Trophoblast cell (in vitro differentiated cells and primary cell): ENCODE measurements around the gene DAO.

Experiments used
- DNase-seq, 2 donors: peaks; one replicate each; pipeline ENCODE4 v3.0.0-alpha.2; 2016
- H2AFZ ChIP-seq: 2 replicates; pipeline ENCODE4 v1.6.1; 2013; ENCODE audit warnings: low read length, moderate library complexity, mild to moderate bottlenecking; ENCODE audit not compliant: insufficient read depth, poor library complexity
- H2AK5ac ChIP-seq: 2 replicates; pipeline ENCODE4 v1.6.1; 2013; ENCODE audit warnings: mild to moderate bottlenecking, low read length
- H2BK120ac ChIP-seq: 2 replicates; pipeline ENCODE4 v1.6.1; 2013; ENCODE audit warnings: low read length, mild to moderate bottlenecking, moderate library complexity; ENCODE audit not compliant: insufficient read depth, poor library complexity
- H2BK12ac ChIP-seq: 2 replicates; pipeline ENCODE4 v1.6.1; 2013; ENCODE audit warnings: mild to moderate bottlenecking, low read length, moderate library complexity
- H2BK5ac ChIP-seq: 2 replicates; pipeline ENCODE4 v1.6.1; 2013; ENCODE audit warnings: low read length, low read depth, moderate library complexity, mild to moderate bottlenecking; ENCODE audit not compliant: poor library complexity
- H3K14ac ChIP-seq: 2 replicates; pipeline ENCODE4 v1.6.1; 2013; ENCODE audit warnings: mild to moderate bottlenecking, low read length
- H3K18ac ChIP-seq: 2 replicates; pipeline ENCODE4 v1.6.1; 2013; ENCODE audit warnings: mild to moderate bottlenecking, low read length
- H3K23ac ChIP-seq: 2 replicates; pipeline ENCODE4 v1.6.1; 2013; ENCODE audit warnings: low read length
- H3K27ac ChIP-seq: 2 replicates; pipeline ENCODE4 v1.5.1; 2013; ENCODE audit warnings: low read depth, mild to moderate bottlenecking, inconsistent platforms, low read length, moderate library complexity
- H3K27me3 ChIP-seq: 2 replicates; pipeline ENCODE4 v1.6.1; 2013; ENCODE audit warnings: inconsistent platforms, mild to moderate bottlenecking, low read length, moderate library complexity; ENCODE audit not compliant: insufficient read depth
- H3K36me3 ChIP-seq, 2 experiments: 1 replicate in 1 of 2; 2 replicates in 1 of 2; pipeline ENCODE4 v1.6.1; 2013; ENCODE audit warnings: low read length in 2 of 2, mild to moderate bottlenecking in 2 of 2, moderate library complexity in 1 of 2; ENCODE audit not compliant: insufficient read depth in 2 of 2, control insufficient read depth in 1 of 2
- H3K4ac ChIP-seq: 2 replicates; pipeline ENCODE4 v1.6.1; 2013; ENCODE audit warnings: low read depth, mild to moderate bottlenecking, low read length, moderate library complexity
- H3K4me1 ChIP-seq, 2 experiments: 1 replicate in 1 of 2; 2 replicates in 1 of 2; pipeline ENCODE4 v1.6.1; 2013; ENCODE audit warnings: low read length in 2 of 2, mild to moderate bottlenecking in 2 of 2, moderate library complexity in 1 of 2; ENCODE audit not compliant: insufficient read depth in 2 of 2, control insufficient read depth in 1 of 2
- H3K4me2 ChIP-seq: 2 replicates; pipeline ENCODE4 v1.6.1; 2013; ENCODE audit warnings: inconsistent platforms, mild to moderate bottlenecking, low read length, moderate library complexity
- H3K4me3 ChIP-seq: 2 replicates; pipeline ENCODE4 v1.5.1; 2013; ENCODE audit warnings: mild to moderate bottlenecking, low read depth, low read length, inconsistent platforms
- H3K79me1 ChIP-seq: one replicate; pipeline ENCODE4 v1.6.1; 2013; ENCODE audit warnings: low read length
- H3K79me2 ChIP-seq: 2 replicates; pipeline ENCODE4 v1.6.1; 2013; ENCODE audit warnings: low read length, mild to moderate bottlenecking; ENCODE audit not compliant: control insufficient read depth, insufficient read depth, poor library complexity
- H3K9ac ChIP-seq: 2 replicates; pipeline ENCODE4 v1.6.1; 2013; ENCODE audit warnings: mild to moderate bottlenecking, low read length
- H3K9me3 ChIP-seq: 2 replicates; pipeline ENCODE4 v1.6.1; 2013; ENCODE audit warnings: low read depth, mild to moderate bottlenecking, control low read depth, inconsistent platforms, low read length; ENCODE audit not compliant: insufficient read depth
- H4K12ac ChIP-seq: 2 replicates; pipeline ENCODE4 v1.6.1; 2013; ENCODE audit warnings: low read depth, mild to moderate bottlenecking, low read length, moderate library complexity
- H4K8ac ChIP-seq: 2 replicates; pipeline ENCODE4 v1.6.1; 2013; ENCODE audit warnings: low read depth, mild to moderate bottlenecking, low read length, moderate library complexity
- H4K91ac ChIP-seq: one replicate; pipeline ENCODE4 v1.6.1; 2013; ENCODE audit warnings: low read depth, mild to moderate bottlenecking, low read length, moderate library complexity
- WGBS: extraction: QIAGEN DNeasy Blood & Tissue Kit; methylation state at CpG from one replicate; pipeline ENCODE4 v1.1.7; 2013; ENCODE audit warnings: missing lambda C conversion rate; ENCODE audit not compliant: insufficient read length, insufficient coverage; ENCODE audit errors: extremely low coverage; 5-methylcytosine and 5-hydroxymethylcytosine counted together

Gene DAO

GRCh38 chr12:108860443-108860842, 19.4 kb upstream of the DAO start:
- no peak overlapping the region for H2BK5ac ChIP-seq
- no peak overlapping the region for H3K4me2 ChIP-seq
- H3K27me3 ChIP-seq = no peaks in the 10 kb centered on the region
- H4K12ac ChIP-seq = no peak overlapping the region
- H3K4me3 ChIP-seq = no peak overlapping the region
- DNase-seq = no peak
- no peak overlapping the region for H4K91ac ChIP-seq
- H3K23ac ChIP-seq = no peak overlapping the region
- no peak overlapping the region for H3K27ac ChIP-seq
- no CpG with 5 or more reads among the region's 6 CpGs for WGBS
- no peak overlapping the region for H3K18ac ChIP-seq
- H2BK120ac ChIP-seq = no peak overlapping the region
- no peak overlapping the region for H3K14ac ChIP-seq
- H3K4me1 ChIP-seq = peaks cover 7 to 13% of the 10 kb centered on the region in 2 experiments
- no peak overlapping the region for H2AFZ ChIP-seq
- H3K79me1 ChIP-seq = peaks cover 21% of the 10 kb centered on the region
- H4K8ac ChIP-seq = no peak overlapping the region
- H3K36me3 ChIP-seq = no peaks in the 10 kb centered on the region
- H3K79me2 ChIP-seq = peaks cover 16% of the 10 kb centered on the region
- no peak overlapping the region for H2AK5ac ChIP-seq
- H3K9me3 ChIP-seq = peaks cover 4% of the 10 kb centered on the region
- H2BK12ac ChIP-seq = no peak overlapping the region
- no peak overlapping the region for H3K4ac ChIP-seq
- H3K9ac ChIP-seq = no peak overlapping the region

- Histone ChIP-seq H2AFZ (no peak overlapping the region), H3K4ac (no peak overlapping the region), H3K14ac (no peak overlapping the region), H2BK120ac (no peak overlapping the region), H3K4me3 (no peak overlapping the region), H3K27ac (no peak overlapping the region), H2BK12ac (no peak overlapping the region), H4K91ac (no peak overlapping the region), H3K36me3 (no peaks in the 10 kb centered on the region), H3K9ac (no peak overlapping the region), H2AK5ac (no peak overlapping the region), H3K4me1 (peaks cover 7 to 8% of the 10 kb centered on the region in 2 experiments), H3K79me2 (peaks cover 3% of the 10 kb centered on the region), H3K18ac (no peak overlapping the region), H4K12ac (no peak overlapping the region), H3K9me3 (peaks cover 1% of the 10 kb centered on the region), H3K79me1 (peaks cover 6% of the 10 kb centered on the region), H3K4me2 (no peak overlapping the region), H2BK5ac (no peak overlapping the region), H4K8ac (no peak overlapping the region), H3K27me3 (no peaks in the 10 kb centered on the region), H3K23ac (no peak overlapping the region)
- no CpG with 5 or more reads among the region's 6 CpGs for WGBS
- peak in 1 of 2 donors; percentile 29 for DNase-seq
These were observed 17.9 kb upstream of the DAO start for GRCh38 chr12:108861878-108862587.

GRCh38 chr12:108862588-108862959, 17.3 kb upstream of the DAO start:
- Histone ChIP-seq H3K27ac (no peak overlapping the region), H3K27me3 (no peaks in the 10 kb centered on the region), H2BK5ac (no peak overlapping the region), H3K9me3 (peaks cover 1% of the 10 kb centered on the region), H4K12ac (no peak overlapping the region), H3K36me3 (no peaks in the 10 kb centered on the region), H3K9ac (no peak overlapping the region), H3K23ac (no peak overlapping the region), H4K91ac (no peak overlapping the region), H3K4me3 (no peak overlapping the region), H3K18ac (no peak overlapping the region), H2BK120ac (no peak overlapping the region), H3K14ac (no peak overlapping the region), H2AFZ (no peak overlapping the region), H3K4ac (no peak overlapping the region), H2BK12ac (no peak overlapping the region), H2AK5ac (no peak overlapping the region), H3K4me2 (no peak overlapping the region), H4K8ac (no peak overlapping the region), H3K79me1 (peaks cover 3% of the 10 kb centered on the region), H3K79me2 (no peaks in the 10 kb centered on the region), H3K4me1 (peaks cover 7 to 8% of the 10 kb centered on the region in 2 experiments)
- WGBS = no CpG with 5 or more reads among the region's 3 CpGs
- DNase-seq = no peak

GRCh38 chr12:108865169-108865568, 14.7 kb upstream of the DAO start:
- no peak overlapping the region for H3K14ac ChIP-seq
- no peak overlapping the region for H4K12ac ChIP-seq
- no peak overlapping the region for H3K4me2 ChIP-seq
- no peak overlapping the region for H4K91ac ChIP-seq
- H3K27me3 ChIP-seq = no peaks in the 10 kb centered on the region
- H3K79me1 ChIP-seq = no peaks in the 10 kb centered on the region
- no peak overlapping the region for H3K18ac ChIP-seq
- H3K4ac ChIP-seq = no peak overlapping the region
- no peak overlapping the region for H2AK5ac ChIP-seq
- no peak overlapping the region for H2BK120ac ChIP-seq
- no peaks in the 10 kb centered on the region for H3K4me1 ChIP-seq
- no peak overlapping the region for H2AFZ ChIP-seq
- no CpG with 5 or more reads among the region's 4 CpGs for WGBS
- no peak overlapping the region for H3K23ac ChIP-seq
- no peaks in the 10 kb centered on the region for H3K79me2 ChIP-seq
- no peak overlapping the region for H2BK12ac ChIP-seq
- no peak overlapping the region for H4K8ac ChIP-seq
- no peak for DNase-seq
- H3K9ac ChIP-seq = no peak overlapping the region
- H3K36me3 ChIP-seq = no peaks in the 10 kb centered on the region
- no peak overlapping the region for H2BK5ac ChIP-seq
- H3K9me3 ChIP-seq = peaks cover 1% of the 10 kb centered on the region
- H3K27ac ChIP-seq = no peak overlapping the region
- no peak overlapping the region for H3K4me3 ChIP-seq
